DMS153 treated with DMSO at 0.1 percent for 48 hours (cell line): ENCODE data around the gene CPPED1.
"Not testable (repeated sequence)": the region's sequence is repeated elsewhere in the genome, so short reads cannot be mapped to it uniquely, and the experiment has no call there.

Source experiments
- DNase-seq: peaks from one replicate; lab custom pipeline; 2025; ENCODE audit not compliant: unreplicated experiment; lab: John Stamatoyannopoulos, UW

The CPPED1 gene

DNA sequence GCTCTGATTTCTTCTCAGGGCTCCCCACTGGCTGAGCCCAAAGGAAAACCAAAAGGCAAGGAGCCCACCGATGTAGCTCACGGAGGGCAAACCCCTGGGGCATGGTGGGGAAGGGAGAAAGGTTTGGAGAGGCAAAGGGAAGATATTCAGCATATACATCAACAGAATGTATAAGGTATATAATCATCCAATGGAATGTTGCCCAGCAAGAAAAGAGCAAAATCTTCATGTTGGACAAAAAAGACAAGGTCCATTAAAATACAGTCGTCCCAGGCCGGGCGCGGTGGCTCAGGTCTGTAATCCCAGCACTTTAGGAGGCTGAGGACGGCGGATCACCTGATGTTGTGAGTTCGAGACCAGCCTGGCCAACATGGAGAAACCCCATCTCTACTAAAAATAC, 1.6 kb downstream of the CPPED1 start:
- no peak for DNase-seq

DNA sequence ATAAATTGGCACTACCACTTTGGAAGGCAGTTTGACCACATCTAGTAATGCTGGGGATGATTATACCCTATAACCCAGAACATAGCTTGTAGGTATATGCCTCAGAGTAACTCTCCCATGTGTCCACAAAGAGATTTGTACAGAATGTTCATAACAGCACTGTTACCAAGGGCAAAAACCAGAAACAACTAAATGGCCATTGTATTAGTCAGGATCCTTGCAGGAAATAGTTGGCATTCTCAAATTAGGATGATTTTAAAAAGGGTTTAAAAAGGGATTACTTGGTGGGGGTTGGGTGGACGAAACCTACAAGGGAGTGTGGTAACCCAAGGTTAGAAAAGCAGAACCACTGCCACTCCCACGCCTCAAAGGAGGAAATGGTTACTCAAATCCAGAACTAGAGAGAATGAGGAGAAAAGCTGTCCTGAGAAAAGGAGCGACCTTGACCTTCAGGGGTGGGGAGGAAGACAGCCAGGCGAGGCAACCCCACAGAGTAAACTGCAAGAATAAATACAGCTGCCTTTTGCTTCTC, 2.1 kb downstream of the CPPED1 start:
- DNase-seq, result no peak

DNA sequence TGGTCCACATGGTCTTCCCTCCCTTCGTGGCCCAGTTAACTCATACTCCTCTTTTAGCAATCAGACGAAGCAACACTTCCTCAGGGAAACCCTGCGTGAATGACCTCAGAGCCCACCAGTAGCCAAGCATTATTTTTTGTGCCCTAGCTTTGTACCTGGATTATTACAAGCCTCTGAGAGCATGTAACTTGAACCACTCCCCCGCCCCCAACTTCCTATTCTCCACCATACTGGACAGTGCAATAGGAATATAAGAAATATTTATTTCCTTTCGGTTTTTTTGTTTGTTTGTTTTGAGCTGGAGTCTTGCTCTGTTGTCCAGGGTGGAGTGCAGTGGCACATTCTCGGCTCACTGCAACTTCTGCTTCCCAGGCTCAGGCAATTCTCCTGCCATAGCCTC, 2.9 kb downstream of the CPPED1 start:
- no peak for DNase-seq

DNA sequence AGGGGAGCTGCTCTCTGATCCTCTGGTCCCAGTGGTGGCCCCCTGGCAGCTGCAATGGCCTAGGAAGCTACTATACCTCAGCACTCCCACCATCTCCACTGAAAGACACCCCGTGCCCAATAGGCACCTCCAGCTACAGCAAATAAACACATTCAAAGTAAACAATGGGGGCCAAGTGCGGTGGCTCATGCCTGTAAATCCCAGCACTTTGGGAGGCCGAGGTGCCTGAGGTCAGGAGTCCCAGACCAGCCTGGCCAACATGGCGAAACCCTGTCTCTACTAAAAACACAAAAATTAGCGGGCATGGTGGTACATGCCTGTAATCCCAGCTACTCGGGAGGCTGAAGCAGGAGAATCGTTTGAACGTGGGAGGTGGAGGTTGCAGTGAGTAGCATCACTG, 3.7 kb downstream of the CPPED1 start:
- not testable (repeated sequence) for DNase-seq

DNA sequence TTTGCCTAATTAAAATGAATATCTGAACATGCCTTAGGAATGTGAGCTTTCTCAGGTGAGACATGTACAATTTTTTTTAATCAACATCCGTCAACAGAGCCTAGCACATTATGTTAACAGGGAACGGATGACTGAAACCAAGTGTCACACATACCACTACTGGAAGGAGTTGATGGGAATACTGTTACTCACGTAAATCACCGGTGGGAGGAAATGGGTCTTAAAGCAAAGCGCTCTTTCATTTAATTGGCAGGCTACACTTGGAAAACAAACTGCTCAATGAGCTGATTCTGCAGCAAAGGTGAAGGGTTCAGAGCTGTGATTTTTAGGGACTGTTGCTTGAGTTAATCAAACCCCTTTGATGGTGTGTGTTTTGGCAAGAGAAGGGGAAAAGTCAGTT, 4.8 kb downstream of the CPPED1 start:
- no peak for DNase-seq

DNA sequence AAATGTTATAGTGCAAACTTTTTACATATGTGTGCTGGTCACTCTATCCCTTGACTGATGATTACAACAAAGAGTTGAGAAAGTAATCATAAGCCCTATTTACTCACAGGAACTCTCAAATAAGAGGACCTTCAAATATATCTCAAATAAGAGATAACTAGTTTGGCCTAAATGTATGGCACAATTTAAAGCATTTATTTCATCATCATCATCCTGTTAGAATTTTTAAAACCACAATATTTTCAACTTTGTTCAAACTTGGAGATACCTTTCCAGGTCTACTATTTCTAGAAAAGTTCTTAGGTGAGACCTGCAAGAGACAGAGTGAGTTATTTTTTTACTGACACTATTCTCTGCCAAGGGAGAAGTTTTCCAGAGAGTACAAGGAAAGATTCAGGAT, 5.5 kb downstream of the CPPED1 start:
- DNase-seq, result no peak

DNA sequence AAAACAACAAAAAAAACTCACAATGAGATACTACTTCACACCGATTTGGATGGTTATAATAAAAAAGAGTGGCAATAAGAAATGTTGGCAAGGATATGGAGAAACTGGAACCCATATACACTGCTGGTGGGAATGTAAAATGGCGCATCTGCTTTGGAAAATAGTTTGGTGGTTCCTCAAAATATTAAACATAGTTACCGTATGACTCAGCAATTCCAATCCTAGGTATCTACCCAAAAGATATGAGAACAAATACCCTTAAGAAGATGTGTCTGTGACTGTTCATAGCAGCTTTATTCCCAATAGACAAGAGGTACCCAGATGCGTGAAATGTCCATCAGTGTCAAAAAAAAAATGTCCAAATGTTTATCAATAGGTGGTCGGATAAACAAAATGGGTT, 7.2 kb downstream of the CPPED1 start:
- no peak for DNase-seq

DNA sequence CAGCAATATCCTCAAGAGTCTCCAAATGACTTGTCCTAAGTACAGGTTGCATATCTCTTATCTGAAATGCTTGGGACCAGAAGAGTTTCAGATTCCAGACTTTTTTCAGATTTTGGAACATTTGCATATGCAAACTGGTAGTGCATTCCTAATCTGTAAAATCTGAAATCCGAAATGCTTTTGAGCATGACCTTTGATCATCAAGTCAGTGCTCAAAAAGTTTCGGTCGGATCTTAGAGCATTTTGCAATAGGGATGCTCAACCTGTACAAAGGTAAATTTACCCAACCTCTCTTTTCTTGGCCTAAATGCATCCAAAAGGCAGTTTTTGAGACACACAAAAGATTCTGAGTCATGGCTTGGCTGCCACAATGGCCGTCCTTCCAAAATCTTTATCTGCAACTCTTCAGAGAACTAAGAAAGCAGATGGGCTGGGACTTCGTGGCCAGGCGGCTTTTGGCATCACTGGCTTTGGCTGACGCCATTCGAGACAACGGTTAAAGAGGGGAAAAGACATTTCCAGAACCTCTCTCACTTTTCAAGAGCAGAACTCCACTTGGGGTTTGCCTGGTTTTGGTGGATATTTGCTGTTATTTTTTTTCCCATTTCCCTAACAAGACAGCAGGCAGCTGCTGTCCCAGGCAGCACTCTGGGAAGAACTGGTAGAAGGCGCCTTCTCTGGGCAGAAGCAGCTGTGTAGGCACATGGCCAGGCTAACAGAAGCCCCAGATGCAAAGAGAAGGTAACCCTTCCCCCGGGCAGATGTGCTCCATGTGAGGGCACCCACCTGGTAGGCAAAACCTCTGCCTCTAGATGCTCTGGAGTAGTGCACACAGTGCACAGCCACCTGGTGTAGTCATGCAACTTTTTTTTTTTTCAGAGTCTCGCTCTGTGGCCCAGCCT, 8.9 kb downstream of the CPPED1 start:
- DNase-seq, result no peak

DNA sequence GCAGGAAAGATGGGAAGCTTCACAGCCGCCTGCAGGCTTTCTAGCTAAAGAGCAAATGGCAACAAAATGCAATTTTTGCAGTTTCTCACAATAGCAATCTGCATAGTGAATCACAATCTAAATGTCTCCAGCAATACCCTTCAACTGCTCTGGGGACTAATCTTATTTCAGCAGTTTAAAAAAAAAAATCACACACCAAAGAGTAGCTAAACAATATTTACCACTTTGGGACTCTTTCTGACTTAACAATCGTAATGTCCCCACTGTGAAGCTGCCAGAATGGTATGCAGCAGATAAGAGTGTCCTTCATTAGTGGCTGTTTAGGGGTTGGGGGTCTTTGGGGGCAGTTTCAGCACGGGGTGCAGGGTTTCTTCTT, 9.8 kb downstream of the CPPED1 start:
- DNase-seq, result no peak

DNA sequence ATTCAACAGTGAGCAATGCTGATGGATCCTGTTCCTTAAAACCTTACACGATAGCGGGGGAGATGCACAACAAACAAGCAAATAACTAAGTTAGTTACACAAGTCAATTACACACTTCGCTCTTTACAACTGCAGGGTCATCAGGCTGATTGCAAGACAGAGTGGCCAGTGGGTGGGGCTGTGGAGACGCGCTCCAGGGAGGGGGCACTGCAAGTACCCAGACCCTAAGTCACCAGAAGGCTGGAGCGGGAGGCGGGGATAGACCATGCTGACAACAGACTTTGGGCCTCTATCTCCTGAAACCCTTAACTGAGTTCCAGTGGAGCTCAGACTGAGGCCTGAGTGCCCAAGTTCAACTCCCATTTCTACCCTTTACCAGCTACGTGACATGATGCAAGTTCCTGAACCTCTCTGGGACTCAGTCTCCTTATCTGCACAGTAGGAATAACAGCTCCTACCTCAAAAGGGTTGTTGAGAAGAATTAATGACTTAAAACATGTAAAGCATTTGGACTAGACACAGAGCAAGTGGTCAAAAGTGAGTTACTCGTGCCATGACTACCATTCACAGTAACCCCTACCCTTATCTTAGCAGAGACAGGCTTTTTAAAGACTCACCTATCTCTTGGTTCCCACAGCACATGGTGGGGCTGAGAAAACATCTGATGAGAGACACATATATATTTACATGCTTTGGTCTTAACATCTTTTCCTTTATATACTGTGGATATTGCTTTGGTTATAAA, 10.4 kb downstream of the CPPED1 start:
- DNase-seq, result no peak

DNA sequence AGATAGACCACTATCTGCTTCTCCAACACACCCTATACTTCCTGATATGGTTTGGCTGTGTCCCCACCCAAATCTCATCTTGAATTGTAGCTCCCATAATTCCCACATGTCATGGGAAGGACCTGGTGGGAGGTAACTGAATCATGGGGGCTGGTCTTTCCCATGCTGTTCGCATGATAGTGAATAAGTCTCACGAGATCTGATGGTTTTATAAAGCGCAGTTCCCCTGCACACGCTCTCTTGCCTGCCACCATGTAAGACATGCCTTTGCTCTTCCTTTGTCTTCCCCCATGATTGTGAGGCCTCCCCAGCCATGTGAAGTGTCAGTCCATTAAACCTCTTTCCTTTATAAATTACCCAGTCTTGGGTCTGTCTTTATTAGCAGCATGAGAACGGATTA, 11.2 kb downstream of the CPPED1 start:
- DNase-seq, result not testable (repeated sequence)

DNA sequence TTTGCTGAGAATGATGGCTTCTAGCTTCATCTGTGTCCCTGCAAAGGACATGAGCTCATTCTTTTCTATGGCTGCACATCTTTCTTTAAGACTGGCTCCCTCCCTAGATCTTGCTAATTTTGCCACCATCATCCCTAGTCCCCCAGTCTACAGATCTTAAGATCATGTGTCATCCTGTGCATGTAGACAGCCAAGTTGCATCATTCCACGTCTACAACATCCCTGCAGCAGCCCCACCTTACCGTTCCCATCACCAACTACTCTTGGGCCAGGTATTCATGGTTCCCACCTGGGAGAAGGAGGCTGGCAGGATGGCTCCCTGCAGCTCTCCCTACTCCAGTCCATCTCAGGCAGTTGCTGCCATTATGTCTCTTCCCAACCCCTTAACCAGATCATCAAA, 12.3 kb downstream of the CPPED1 start:
- no peak for DNase-seq

DNA sequence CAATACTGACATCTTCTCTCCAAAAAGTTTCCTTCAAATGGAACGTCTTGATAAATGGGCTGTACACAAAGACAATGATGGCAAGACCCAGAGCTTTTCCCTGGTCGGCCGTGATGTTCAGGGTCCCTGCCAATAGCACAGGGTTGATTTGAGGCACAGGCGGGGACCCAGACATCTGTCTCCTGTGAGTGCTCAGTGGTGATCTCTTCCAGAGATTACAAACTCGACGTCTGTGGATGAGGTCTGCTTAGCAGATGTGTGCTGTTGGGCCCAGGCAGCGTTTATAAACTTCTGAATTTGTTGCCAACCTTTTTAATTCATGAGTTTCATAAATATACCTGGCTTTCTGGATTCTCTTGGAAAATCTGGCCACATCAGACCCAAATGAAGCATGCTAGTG, 14.9 kb downstream of the CPPED1 start:
- DNase-seq, result no peak

DNA sequence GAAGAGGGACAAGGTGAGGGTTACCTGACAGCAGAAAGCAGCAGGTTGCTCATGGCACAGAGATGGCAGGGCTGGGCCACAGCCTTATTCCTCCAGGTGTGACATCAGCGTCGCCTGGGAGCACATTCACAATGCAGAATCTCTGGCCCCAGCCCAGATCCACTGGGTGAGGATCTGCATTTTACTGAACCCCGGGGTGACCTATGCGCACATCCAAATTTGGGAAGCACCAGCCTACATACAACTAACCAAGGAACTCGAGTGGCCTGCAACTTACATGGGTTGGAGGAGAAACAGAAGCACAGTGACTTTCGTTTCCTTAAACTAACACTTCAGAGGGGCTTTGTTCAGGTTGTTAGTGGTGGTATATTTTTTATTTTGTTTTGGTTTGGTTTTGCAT, 17.6 kb downstream of the CPPED1 start:
- DNase-seq, result no peak

DNA sequence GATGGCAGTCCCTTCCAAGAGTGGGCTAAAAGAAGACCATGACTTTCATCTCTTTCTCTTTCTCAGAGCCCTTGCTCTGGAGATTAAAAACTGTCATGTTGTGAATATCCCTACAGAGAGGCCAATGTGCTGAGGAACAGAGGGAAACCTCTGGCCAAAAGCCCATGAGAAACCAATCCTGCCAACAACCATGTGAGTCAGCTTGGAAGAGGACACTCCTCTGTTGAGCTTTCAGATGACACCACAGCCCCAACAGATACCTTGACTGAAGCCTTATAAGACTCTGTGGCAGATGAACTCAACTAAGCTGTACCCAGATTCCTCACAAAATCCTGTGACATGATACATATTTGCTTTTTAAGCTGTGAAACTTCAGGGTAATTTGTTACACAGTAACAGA, 19.6 kb downstream of the CPPED1 start:
- DNase-seq, result no peak

DNA sequence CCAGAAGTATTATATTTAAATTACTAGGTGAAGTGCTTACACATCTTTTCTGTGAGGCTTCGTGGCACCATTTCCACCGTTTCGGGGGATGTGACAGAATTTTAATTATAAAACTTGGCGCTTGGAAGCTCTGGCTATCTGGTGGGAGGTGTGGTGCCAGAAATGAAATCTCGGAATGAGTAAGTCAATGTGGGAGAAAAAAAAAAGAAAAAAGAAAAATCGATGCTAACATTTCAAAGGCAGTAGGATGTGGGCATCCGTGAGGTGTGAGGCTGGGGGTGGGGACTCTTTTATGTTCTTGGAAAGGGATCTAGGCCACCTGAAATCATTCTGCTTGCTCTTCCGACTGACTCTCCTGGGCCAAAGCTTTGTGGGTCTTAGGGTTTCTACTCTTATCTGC, 21.9 kb downstream of the CPPED1 start:
- no peak for DNase-seq

DNA sequence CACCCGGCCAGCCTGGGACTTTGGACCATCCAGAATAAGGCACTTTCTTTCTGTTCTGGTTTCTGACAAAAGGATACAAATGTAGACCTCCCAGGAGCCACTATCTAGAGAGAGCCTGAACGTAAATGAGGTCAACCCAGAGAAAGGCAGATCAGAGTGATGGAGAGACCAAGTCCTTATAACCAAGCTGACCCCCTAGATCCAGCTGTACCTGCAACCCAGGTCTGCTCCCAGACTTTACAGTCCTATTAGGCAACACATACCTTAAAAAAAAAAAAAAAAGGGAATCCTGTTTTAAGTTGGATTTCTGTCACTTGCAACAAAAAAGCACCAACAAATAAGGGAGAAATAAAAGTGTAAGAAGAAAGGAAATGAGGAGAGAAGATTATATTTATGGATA, 23.2 kb downstream of the CPPED1 start:
- no peak for DNase-seq

DNA sequence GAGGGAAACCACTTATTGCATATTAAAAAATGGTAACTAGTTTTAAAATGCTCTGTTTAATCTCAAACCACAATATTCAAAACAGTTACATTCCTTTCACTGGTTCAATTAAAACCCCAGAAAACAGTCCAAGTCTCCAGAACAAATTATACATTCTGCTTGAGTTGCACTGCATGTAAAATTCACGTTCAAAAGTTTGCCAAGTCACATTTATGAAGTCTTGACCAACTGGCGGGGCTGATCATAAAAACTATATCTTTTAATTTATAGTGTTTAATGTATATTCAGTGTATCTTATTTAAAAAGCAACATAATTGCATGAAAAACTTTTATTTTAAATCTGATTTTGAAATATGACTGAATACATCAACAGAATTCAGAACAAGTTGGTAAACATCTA, 25.0 kb downstream of the CPPED1 start:
- no peak for DNase-seq

DNA sequence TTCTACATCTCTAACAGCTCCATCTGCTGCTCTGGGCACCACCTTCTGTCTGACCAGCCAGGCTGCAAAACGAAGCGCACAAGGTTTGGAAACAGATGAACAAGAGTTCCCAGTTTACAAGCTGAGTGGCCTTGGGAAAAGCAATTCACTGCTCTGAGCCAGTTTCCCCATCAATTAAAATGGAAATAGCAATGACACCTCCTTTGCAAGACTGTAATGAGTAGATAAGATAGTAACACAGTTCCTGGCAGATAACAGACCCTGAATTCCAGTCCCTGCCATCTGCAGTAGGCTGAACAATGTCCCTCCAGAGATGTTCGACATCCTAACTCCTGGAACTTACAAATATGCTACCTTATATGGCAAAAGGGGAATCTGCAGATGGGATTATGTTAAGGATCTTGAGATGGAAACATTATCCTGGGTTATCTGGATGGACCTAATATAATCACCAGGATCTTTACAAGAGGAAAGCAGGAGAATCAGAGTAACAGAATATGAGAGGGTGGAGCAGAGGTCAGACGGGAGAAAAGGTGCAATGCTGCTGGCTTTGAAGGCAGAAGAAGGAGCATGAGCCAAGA, 27.9 kb downstream of the CPPED1 start:
- DNase-seq, result no peak

DNA sequence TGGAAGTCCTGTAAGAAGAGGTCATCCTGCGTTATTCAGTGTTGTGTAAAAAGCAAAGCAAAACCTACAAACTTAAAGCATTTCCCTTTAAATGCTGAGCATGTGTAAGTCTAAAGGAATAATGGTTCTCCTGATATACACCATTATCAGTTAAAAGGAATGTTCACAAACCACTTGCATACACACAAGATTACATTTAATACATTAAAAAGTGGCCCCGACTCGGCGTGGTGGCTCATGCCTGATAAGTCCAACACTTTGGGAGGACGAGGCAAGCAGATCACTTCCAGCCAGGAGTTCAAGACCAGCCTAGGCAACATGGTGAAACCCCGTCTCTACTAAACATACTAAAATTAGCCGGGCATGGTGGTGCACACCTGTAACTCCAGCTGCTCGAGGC, 30.5 kb downstream of the CPPED1 start:
- no peak for DNase-seq

DNA sequence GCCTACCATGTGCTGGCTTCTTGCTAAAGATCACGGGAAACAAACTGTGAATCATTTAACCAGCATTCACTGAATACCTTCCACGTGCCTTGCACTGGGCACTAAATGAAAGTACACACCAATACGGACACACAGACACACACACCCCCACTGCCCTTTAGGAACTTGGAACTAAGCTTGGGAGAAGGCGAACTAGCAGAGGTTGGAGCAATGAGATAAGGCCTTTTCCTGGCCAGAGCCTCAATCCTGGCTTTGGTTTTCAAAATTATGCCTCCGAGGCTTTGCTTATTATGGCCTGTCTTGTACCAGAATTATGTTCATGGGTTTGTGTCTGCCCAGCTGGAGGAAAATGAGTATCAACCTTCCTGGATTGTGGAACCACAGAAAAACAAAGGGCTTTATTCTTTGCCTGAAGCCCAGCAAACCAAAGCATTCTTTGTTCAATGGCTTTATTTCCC, 32.3 kb downstream of the CPPED1 start:
- no peak for DNase-seq

DNA sequence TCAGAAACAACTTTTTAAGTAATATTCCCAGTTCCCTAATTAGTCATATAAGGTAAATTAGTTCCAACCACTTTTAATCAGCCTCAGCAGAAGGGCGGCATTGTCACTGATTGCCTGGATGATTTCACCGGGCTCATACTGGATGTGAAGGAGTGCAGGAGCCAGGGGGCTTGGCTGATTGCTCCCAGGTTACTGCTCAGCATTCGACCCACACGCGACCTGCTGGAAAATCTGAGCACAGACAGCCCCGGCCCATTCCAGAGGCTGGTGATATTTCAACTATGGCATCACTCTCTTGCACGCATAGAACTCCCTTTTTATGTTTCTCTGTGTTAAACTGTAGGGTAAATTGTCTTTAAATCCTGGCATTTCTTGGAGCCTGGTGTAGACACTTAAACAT, 34.2 kb downstream of the CPPED1 start:
- no peak for DNase-seq
